ENCODE measurements around the gene MLLT3. TPM values are rescaled to one million over a fixed set of nuclear protein-coding genes. Genes with fewer than 3 reads are reported as not detected.

The MLLT3 gene
- total RNA-seq, 4 donors from 2014 or later: 2.1 to 30.4 (median 14.0) TPM

- Histone ChIP-seq H3K27ac (no peak overlapping the region), H3K4me3 (no peak overlapping the region), H3K9me3 (no peaks in the 10 kb centered on the region), H3K27me3 (no peaks in the 10 kb centered on the region), H3K36me3 (no peaks in the 10 kb centered on the region), H3K4me1 (peaks cover 0 to 4% of the 10 kb centered on the region in 2 donors)
- DNase-seq: no peak
- intact Hi-C loops (cut with DNase I; ENCODE audit: low total_unique reads): no loop called here
- no peak for TF ChIP-seq POLR2A (IDR thresholded peaks at IDR 0.05)
- no peak for TF ChIP-seq CTCF (IDR thresholded peaks at IDR 0.05)
Observed at GRCh38 chr9:20561531-20561930, 60.8 kb downstream of the MLLT3 start.

- no peaks in the 10 kb centered on the region for H3K36me3 ChIP-seq
- H3K27me3 ChIP-seq: no peaks in the 10 kb centered on the region
- intact Hi-C loops (cut with DNase I; ENCODE audit: low total_unique reads): no loop called here
- no peak for TF ChIP-seq POLR2A (IDR thresholded peaks at IDR 0.05)
- TF ChIP-seq CTCF (IDR thresholded peaks at IDR 0.05): no peak
- H3K4me3 ChIP-seq: no peak overlapping the region
- peaks cover 0 to 8% of the 10 kb centered on the region in 2 donors for H3K4me1 ChIP-seq
- no peaks in the 10 kb centered on the region for H3K9me3 ChIP-seq
- H3K27ac ChIP-seq: peak overlapping the region; percentile 38 to 69
- DNase-seq: no peak
Observed at GRCh38 chr9:20559231-20559890, 62.9 kb downstream of the MLLT3 start.

GRCh38 chr9:20558566-20559016 lies 63.7 kb downstream of the MLLT3 start:
- H3K9me3 ChIP-seq: no peaks in the 10 kb centered on the region
- intact Hi-C loops (cut with DNase I; ENCODE audit: low total_unique reads): no loop called here
- DNase-seq: no peak
- no peak overlapping the region for H3K4me3 ChIP-seq
- TF ChIP-seq POLR2A (IDR thresholded peaks at IDR 0.05) (no peak), CTCF (IDR thresholded peaks at IDR 0.05) (no peak)
- H3K27me3 ChIP-seq: no peaks in the 10 kb centered on the region
- H3K36me3 ChIP-seq: no peaks in the 10 kb centered on the region
- peaks cover 0 to 9% of the 10 kb centered on the region in 2 donors for H3K4me1 ChIP-seq
- H3K27ac ChIP-seq: peak overlapping the region; percentile 38 to 69

GRCh38 chr9:20557890-20558565 lies 64.3 kb downstream of the MLLT3 start:
- Histone ChIP-seq H3K4me1 (peaks cover 0 to 6% of the 10 kb centered on the region in 2 donors), H3K27ac (peak overlapping the region; percentile 38 to 69), H3K9me3 (no peaks in the 10 kb centered on the region), H3K27me3 (no peaks in the 10 kb centered on the region), H3K36me3 (no peaks in the 10 kb centered on the region), H3K4me3 (no peak overlapping the region)
- intact Hi-C loops (cut with DNase I; ENCODE audit: low total_unique reads): no loop called here
- TF ChIP-seq POLR2A (IDR thresholded peaks at IDR 0.05) (no peak), CTCF (IDR thresholded peaks at IDR 0.05) (no peak)
- no peak for DNase-seq

GRCh38 chr9:20557285-20557684 lies 65.0 kb downstream of the MLLT3 start:
- H3K9me3 ChIP-seq: no peaks in the 10 kb centered on the region
- no peak for TF ChIP-seq POLR2A (IDR thresholded peaks at IDR 0.05)
- TF ChIP-seq CTCF (IDR thresholded peaks at IDR 0.05): no peak
- intact Hi-C loops (cut with DNase I; ENCODE audit: low total_unique reads): no loop called here
- peaks cover 0 to 6% of the 10 kb centered on the region in 2 donors for H3K4me1 ChIP-seq
- no peak for DNase-seq
- no peak overlapping the region for H3K4me3 ChIP-seq
- no peaks in the 10 kb centered on the region for H3K27me3 ChIP-seq
- peak overlapping the region in 1 of 2 donors; percentile 26 for H3K27ac ChIP-seq
- H3K36me3 ChIP-seq: no peaks in the 10 kb centered on the region

Measured in uterus (tissue), 4 donors.